HG03045 (cell line): ENCODE results near the gene MYO3B.

Experiments
- ATAC-seq: cut with Tn5 transposase; IDR thresholded peaks from one replicate; pipeline ENCODE4 v1.9.1; 2021; ENCODE audit warnings: mild to moderate bottlenecking, moderate library complexity; ENCODE audit not compliant: unreplicated experiment

Gene MYO3B

DNA sequence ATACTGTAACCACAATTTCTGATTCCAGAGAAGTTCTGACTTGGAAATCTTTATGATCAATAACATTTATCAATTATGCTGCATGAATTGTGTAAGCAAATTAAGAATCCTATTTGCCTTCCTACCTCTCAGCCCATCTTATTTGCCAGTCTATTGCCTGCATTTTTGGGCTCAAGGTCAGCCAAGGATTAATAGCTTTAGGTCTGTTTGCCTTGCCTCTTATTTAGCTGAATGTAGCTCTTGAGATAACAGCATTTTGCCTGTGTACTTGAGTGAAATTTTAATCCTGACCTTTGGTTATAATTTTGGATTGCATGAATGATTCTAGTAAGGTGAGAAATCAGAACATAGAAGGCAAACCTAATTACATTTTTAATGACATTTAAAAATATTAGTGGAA, 51.2 kb downstream of the MYO3B start:
- no peak for ATAC-seq

DNA sequence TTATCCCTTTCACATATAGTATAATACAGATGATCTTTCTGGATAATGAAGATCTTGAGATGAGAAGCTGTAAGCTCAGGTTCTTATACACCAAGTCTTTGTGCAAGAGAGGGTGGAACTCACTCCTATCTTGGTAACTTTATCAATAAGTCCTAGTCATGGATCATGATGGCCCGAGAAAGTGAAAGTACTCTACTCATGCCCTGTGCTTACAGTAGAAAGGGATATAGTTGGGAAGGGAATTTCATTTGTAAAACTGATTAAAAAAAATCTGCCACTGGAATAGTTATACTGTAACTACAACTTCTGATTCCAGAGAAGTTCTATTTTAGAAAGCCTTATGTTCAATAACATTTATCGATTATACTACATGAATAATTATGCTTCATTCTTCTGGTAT, 51.8 kb downstream of the MYO3B start:
- ATAC-seq, result no peak

DNA sequence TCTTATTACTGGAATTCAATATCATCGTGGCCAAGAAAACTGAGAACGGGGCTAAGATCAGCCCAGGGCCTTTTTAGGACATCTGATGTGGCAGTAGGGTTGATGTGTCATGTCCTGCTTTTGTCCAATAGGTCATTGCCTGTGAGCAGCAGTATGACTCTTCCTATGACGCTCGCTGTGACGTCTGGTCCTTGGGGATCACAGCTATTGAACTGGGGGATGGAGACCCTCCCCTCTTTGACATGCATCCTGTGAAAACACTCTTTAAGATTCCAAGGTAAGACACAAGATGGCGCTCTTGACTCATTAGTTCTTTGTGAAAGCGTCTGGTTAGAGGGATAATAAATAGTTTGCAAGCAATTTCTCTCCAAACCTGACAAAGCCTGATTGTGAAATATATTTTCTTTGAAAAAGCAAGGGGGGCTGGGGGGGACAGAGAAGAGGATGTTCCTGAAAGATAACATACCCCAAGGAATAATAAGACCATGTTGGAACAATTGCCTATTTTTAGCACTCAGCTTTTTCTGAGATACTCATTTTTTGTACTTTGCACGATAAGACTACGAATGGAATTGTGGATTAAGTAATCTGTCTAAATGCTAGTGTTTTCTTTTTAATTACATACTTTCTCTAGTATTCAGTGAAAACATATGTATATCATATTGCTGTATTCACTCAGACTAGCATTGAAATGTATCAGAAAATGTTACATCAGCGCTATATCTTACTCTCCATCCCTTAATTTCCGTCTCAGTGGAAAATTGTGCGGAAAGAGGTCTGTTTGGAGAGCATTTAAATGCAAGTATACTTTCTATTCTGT, 58.1 kb downstream of the MYO3B start:
- no peak for ATAC-seq

DNA sequence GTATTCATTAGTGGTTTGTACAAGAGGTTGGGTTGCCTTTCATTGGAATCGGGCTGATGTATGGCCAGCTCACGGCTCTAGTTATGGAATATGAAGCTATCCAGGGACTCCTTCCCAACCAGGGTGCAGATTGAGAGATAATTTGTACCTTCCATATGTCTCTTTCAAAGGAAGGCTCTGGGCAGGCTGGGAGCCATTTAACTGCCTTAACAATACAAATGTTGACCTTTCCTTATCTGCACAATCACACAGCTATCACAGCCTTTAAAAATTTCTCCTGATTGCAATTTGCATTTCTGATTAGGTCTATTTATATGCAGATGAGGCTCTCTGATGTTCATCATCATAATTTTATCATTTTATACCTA, 58.7 kb downstream of the MYO3B start:
- no peak for ATAC-seq

DNA sequence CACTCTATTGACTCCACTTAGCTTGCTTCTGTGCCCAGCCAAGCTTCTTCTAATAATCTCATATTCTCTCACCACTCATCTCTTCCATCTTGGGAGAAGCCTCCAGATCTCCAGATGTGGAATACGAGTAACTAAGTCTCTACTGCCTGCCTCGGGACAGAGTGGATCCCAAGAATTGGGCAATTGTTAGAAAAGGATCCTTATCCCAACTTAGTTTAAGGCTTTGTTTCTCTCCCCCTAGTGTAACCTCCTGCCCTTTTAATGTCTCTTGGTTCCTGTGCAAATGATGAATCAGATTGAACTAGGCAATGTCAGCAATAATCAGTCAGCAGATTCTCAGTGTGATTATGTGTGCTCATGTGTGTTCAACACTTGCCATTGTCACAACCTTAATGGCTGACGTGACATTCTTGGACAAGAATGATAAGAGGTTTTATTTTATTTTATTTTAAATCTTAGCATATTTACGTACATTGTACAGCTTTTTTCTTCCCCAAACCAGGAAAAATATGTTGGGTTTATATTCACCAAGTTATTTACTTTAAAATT, 59.7 kb downstream of the MYO3B start:
- ATAC-seq, result no peak

DNA sequence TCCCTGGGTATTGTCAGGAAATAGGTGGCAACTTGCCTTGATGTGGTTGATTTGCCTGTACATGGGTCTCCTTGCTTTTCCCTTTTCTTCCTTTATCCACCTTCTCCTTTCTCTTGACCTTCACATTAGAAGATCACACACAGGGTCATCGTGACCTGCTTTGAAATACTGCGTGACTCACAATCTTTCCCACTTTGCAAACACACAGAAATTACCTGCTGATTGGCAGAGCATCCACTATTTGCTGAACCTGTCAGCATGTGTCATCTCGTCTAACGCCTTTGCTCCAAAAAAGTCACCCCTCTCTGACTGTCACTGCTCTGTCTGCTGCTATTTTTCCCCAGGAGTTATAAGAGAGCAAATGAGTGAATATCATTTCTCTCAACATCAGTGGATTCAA, 60.8 kb downstream of the MYO3B start:
- no peak for ATAC-seq

DNA sequence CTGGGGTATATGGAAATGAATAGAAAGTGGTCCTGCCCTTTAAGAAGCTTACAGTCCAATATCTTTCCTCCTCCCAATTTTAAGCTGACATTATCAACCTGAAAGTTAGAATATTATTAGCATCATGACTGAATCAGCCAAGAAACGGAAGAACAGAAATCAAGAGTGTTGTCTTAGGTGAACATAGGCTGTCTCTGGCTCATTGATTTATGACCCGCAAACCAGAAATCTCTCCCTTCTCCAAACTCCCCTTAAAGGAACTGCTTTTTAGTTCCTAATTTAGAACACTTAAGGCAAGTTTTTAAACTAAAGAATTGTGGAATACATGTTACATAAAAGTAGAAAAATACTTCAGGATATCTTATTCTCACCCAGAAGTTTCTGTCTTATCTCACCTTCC, 62.7 kb downstream of the MYO3B start:
- no peak for ATAC-seq

DNA sequence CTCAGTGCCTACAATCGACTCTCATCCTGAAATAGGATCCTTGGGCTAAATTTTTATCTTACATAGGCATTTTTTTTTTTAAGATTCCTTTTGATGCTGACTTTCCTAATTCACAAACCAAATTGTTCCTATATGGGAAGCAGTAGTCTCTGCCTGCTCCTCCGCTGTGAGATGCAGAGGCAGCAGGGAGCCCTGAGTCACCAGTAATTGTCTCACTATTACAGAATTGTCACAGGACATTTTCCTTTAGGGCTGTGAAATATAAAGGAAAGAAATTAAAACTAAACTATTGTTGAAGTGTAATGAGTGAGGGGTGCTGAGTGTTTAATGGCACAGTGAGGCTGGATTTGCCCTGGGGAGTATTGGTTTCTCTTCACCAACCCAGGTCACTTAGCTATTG, 63.8 kb downstream of the MYO3B start:
- ATAC-seq, result no peak

DNA sequence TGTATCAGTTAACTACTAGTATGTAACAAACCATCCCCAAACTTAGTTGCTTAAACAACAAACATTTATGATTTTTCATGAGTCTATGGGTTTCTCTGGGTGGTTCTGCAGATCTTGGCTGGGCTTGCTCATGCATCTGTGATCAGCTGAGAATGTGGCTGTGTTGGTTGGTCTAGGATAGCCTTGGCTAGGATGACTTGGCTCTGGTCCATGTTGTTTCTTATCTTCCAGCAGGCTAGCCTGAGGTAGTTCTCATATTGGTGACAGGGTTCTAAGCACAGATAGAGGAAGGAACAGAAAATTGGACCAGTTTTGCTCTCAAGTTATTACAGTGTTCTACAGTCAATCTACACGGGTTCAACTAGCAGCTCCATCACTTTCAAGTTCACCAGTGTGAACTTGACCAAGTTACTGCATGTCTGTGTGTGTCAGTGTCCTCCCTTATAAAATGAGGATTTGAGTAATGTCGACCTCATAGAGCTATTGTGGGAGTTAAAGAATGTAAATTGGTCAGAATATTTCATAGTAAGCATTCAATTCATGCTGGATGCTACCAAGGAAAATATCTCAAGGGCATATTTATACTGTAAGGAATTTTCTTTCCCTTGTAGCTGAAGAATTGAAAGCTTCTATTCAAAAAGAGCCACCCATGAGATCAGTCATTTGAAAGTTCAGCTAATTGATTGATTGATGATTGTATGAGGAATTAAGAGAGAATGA, 65.3 kb downstream of the MYO3B start:
- ATAC-seq, result no peak

DNA sequence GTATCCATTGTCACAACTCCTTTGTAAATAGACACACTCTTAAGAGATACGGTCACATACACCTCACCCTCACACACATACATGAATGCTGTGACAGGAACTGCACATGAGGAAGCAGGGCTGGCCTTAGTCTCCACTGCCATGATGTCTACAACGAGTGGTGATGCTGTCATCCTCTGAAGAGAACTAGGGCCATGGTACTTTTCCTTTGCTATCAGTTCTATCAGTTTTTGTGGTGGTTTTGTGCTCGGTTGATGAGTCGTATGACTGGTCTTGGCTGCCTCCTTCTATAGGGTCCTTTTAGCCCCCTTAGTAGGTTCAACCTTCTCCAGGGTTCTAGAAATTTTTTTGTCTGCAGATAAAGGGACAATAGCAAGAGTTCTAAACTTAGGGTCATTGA, 66.0 kb downstream of the MYO3B start:
- no peak for ATAC-seq

DNA sequence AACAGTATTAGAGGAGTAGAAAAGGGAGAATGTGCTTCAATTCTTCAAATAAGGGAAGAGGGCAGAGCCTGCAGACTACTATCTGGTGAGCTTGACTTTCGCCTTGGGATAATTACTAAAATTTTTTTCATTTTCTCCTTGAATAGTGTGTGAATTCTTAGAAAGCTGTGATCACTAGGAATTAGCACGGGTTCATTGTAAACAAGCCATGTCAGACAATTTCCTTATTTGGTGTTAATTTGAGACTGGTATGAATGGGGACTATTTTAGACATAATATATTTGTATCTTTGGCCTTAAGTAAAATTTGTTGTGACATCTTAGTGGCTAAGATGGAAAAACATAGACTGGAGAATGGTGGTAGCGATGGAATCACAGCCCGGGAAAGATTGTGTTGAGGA, 66.6 kb downstream of the MYO3B start:
- ATAC-seq, result no peak

DNA sequence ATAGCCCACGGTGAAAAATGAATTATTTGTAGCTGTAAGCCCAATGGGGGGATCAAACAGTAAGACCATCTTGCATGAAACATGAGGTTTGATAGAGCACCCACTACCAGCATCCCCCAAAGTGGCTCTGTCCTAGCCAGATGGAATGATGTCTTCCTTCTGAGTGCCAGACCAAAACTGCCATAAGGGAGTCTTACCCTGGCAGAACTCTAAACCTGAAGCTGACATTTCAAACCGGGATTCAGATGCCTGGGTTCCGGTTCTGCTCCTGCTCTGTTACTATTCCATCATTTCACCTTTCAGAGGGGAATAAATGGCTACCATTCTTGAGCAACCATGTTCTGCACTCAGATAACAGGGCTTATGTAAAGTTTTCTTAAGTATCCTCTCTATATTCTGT, 67.4 kb downstream of the MYO3B start:
- ATAC-seq, result no peak

DNA sequence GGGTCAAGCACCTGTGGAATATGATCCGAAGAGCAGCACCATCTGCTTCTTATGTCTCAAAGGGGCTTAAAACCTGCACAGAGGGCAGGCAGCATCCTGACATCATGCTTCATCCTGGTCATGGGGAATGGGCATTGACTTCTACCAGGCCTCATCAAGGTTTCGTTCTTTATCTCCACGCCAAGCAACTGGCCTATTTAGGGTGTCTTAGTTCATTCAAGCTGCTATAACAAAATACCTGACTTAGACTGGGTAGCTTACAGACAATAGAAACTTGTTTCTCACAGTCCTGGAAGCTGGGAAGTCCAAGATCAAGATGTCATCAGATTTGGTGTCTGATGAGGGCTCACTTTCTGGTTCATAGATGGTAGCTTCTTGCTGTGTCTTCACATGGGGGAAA, 69.4 kb downstream of the MYO3B start:
- no peak for ATAC-seq

DNA sequence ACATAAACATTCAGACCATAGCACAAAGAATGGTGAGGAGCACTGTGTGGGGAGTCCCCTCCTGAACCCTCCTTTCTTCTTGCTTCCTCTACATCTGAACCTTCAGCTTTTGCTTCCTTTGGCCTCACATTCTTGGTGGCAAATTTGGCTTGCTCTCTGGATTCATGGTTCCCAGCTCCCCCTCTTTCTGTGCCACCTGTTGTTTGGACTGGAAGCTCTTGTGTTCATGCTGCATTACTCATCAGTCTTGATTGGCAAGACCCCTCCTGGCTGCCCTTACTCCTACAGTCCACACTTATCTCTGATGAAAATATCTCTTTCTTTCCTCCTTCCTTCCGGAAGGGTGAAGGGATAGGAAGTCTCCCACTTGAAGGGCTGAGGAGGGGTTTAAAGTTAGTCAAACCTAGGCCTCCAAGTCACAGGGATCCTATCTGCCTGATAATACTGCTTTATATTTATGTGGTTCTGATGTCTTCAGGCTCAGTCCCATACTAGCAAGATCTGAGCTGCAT, 70.0 kb downstream of the MYO3B start:
- no peak for ATAC-seq

DNA sequence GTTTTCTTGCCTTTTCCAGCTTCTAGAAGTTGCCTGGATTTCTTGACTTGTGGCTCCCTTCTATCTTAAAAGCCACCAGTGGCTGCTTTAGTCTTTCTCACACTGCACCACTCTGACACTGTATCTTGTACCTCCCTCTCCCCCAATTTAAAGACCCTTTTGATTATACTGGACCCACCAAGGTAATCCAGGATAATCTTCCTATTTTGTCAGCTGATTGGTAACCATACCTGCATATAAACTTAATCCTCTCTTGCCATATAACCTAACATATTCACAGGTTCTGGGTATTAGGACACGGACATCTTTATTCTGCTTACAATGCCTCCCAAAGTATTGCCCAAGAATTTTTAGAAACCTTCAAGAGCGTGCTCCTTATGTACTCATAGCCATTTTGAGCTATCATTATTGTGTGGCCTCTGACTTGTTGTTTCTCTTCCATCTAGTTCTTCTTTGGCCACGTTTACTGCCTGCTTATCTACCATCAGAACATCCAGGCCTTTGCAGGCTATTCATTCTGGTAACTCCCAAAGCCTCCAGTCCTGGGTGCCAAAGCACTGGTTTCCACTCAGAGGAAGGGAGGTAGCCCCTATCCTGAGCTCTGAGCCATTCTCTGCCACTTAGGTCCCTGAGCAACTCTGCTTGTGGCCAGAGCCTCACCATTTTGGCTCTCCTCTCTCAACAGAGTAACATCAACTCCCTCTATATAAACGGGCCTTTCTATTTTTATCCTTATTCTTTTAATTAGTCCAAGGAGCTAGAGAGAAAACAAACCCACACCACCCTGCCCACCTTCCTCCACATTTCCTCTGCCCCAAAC, 70.8 kb downstream of the MYO3B start:
- ATAC-seq, result no peak

DNA sequence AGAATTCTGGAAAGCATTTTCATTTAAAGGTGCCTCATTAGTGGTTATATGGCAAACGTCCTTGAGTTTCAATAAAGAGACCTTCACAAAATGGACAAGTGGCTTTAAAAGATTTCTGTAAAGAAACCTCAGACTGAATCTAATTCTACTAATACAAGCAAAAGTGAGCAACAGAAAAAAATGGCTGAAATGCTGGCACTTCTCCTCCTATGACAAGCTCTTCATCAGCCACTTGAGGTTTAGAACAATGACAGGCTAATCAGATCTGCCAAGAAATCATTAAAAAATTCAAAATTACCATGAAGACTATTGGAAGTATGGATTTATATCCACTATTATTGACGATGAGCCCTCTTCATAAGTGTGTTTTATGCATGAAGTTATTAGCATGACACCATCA, 71.8 kb downstream of the MYO3B start:
- no peak for ATAC-seq

DNA sequence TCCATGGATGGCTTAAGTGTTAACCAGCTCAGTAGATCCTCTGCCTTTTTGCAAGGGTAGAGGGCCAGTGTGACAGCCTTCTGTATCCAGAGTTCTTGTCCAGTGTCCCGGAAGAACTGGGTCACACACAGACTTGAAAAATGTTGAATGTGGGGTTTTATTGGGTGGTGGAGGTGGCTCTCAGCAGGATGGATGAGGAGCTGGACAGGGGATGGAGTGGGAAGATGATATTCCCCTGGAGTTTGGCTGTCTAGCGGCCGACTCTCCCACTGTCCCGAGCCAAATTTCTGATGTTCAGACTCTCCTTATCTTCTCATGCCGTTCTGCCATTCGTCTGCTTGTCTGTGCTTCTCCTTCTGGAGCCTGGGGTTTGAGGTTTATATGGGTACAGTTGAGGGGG, 72.6 kb downstream of the MYO3B start:
- ATAC-seq, result no peak

DNA sequence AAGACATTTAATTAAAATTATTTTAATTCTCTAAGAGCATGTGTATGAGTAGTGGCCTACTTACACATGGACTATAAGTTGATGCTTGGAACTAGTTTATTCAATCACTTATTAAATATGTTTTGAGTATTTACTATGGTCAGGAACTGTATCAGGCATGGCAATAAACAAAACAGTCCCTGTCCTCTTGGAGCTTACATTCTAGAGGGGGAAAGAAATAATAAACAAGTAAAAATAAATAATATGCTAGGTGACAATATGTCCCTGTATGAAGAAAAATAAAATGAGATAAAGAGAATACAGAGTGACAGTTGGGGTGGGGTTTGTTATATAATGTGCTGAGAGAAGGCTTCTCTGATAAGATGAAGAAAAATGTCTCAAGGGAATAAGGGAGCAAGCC, 74.5 kb downstream of the MYO3B start:
- no peak for ATAC-seq

DNA sequence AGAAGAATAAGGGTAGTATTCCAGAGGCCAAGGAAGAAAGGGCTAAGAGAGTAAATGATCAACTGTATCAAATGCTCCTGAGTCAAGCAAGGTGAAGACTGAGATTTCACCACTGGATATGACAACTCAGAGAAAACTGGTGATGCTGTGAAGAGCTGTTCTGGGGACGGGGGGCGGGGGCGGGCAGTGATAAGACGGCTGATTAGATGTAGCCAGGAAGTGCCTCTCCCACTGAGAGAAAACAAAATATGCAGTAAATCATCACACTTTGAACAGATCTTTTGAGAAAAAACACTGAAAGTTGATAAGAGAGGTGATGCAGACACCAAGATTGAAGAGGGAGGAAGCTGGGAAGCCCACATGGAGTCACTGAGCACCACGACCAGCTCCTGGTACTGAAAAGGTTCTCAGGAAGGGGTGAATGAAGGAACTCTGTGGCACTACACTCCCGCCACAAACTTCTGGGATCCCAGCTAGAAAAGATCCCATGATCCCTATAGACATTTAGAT, 75.8 kb downstream of the MYO3B start:
- ATAC-seq, result no peak

DNA sequence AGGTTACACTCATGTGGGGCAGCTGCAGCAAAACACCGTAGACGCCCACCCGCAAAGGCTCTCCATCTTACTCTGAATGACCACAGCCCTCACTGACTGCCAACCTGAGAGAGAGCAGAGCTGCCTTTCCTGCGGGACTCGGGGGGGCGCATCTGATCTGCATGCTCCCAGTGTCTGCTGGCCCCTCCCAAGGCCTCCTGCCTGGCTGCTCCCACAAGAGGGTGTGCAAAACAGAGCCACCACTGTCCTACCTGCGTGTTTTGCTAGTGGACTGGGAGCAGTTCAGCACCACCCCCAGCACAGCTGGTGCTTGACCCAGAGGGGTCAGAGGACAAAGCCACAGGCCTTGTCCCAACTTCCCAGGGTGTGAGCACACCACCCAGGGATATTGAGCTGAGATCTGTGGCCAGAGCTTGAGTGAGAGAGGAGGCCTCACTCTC, 76.4 kb downstream of the MYO3B start:
- ATAC-seq, result no peak

DNA sequence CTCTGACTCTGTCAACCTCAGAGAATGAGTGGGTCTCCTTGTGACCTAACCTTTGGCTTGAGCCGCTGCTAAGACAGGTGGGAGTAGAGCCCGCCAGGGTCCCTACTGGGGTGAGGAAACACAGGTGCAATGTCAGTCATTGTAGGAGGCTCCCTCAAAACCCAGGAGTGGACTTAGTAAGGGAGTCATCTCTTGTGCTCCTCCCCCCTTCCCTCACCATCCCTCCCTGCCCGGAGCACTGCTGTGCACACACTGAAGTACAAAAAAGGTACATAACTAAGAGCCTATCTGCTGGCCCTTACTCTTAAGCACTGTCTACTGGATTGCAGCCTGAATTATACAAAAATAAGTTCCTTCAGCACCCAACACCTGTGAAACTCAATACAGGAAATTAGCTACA, 77.2 kb downstream of the MYO3B start:
- no peak for ATAC-seq
